ENCODE data around the gene TMEM50A. TPM values are rescaled to one million over a fixed set of nuclear protein-coding genes. Genes with fewer than 3 reads are reported as not detected.
A peak's percentile ranks its signal among the peaks of the same experiment; 100 is the strongest.

The TMEM50A gene
- total and polyA plus RNA-seq, 2 donors (not counting 1 experiment from before 2014, with no cell fraction given) = 141 to 186 TPM

GRCh38 chr1:25343872-25344271 lies 5.7 kb downstream of the TMEM50A start:
- Histone ChIP-seq H3K9me3 (ENCODE audit: control insufficient read depth, insufficient read depth, low read depth, low read length) (no peaks in the 10 kb centered on the region), H3K4me2 (ENCODE audit: extremely low read depth, insufficient read depth, low read length) (peak overlapping the region; percentile 19), H2AFZ (ENCODE audit: low read length) (no peak overlapping the region), H3K4me3 (replicated peaks in 1 of 4; ENCODE audit: control extremely low read depth in 1 of 4, insufficient read depth in 1 of 4, low read depth in 3 of 4, low read length in 4 of 4) (no peak overlapping the region), H3K9ac (ENCODE audit: insufficient read depth, low read length) (no peak overlapping the region), H4K20me1 (ENCODE audit: control insufficient read depth, extremely low read depth, insufficient read depth, low read length) (no peaks in the 10 kb centered on the region), H3K79me2 (ENCODE audit: control insufficient read depth, insufficient read depth, low read length) (peaks cover 45% of the 10 kb centered on the region), H3K4me1 (ENCODE audit: control insufficient read depth, extremely low read depth, insufficient read depth, low read length) (peaks cover 5% of the 10 kb centered on the region), H3K27me3 (ENCODE audit: control insufficient read depth, insufficient read depth, low read length) (no peaks in the 10 kb centered on the region), H3K27ac (ENCODE audit: insufficient read depth, low read length) (no peak overlapping the region), H3K36me3 (ENCODE audit: control insufficient read depth, insufficient read depth, low read length) (no peaks in the 10 kb centered on the region)
- DNase-seq (ENCODE audit: low read depth in 2 of 2) = peak; percentile 85 to 93
- TF ChIP-seq EZH2 (IDR thresholded peaks at IDR 0.05; ENCODE audit: low read length, missing control alignments) (no peak), CTCF (conservative IDR thresholded peaks at IDR 0.05 in 1 of 2, IDR thresholded peaks at IDR 0.05 in 1 of 2; ENCODE audit: low read depth in 1 of 2, low read length in 2 of 2) (no peak)

GRCh38 chr1:25347556-25347955 lies 9.4 kb downstream of the TMEM50A start:
- no peak overlapping the region for H2AFZ ChIP-seq (ENCODE audit: low read length)
- H3K9ac ChIP-seq (ENCODE audit: insufficient read depth, low read length) = no peak overlapping the region
- TF ChIP-seq EZH2 (IDR thresholded peaks at IDR 0.05; ENCODE audit: low read length, missing control alignments) = no peak
- TF ChIP-seq CTCF (conservative IDR thresholded peaks at IDR 0.05 in 1 of 2, IDR thresholded peaks at IDR 0.05 in 1 of 2; ENCODE audit: low read depth in 1 of 2, low read length in 2 of 2) = no peak
- no peaks in the 10 kb centered on the region for H3K36me3 ChIP-seq (ENCODE audit: control insufficient read depth, insufficient read depth, low read length)
- no peaks in the 10 kb centered on the region for H3K9me3 ChIP-seq (ENCODE audit: control insufficient read depth, insufficient read depth, low read depth, low read length)
- DNase-seq (ENCODE audit: low read depth in 2 of 2) = peak in 1 of 2 donors; percentile 29
- no peak overlapping the region for H3K4me2 ChIP-seq (ENCODE audit: extremely low read depth, insufficient read depth, low read length)
- no peak overlapping the region for H3K4me3 ChIP-seq (replicated peaks in 1 of 4; ENCODE audit: control extremely low read depth in 1 of 4, insufficient read depth in 1 of 4, low read depth in 3 of 4, low read length in 4 of 4)
- H3K79me2 ChIP-seq (ENCODE audit: control insufficient read depth, insufficient read depth, low read length) = peaks cover 9% of the 10 kb centered on the region
- H3K27me3 ChIP-seq (ENCODE audit: control insufficient read depth, insufficient read depth, low read length) = no peaks in the 10 kb centered on the region
- H3K4me1 ChIP-seq (ENCODE audit: control insufficient read depth, extremely low read depth, insufficient read depth, low read length) = peaks cover 5% of the 10 kb centered on the region
- H4K20me1 ChIP-seq (ENCODE audit: control insufficient read depth, extremely low read depth, insufficient read depth, low read length) = no peaks in the 10 kb centered on the region
- no peak overlapping the region for H3K27ac ChIP-seq (ENCODE audit: insufficient read depth, low read length)

GRCh38 chr1:25349606-25350005 lies 11.5 kb downstream of the TMEM50A start:
- no peak overlapping the region for H3K4me3 ChIP-seq (replicated peaks in 1 of 4; ENCODE audit: control extremely low read depth in 1 of 4, insufficient read depth in 1 of 4, low read depth in 3 of 4, low read length in 4 of 4)
- no peaks in the 10 kb centered on the region for H3K36me3 ChIP-seq (ENCODE audit: control insufficient read depth, insufficient read depth, low read length)
- TF ChIP-seq EZH2 (IDR thresholded peaks at IDR 0.05; ENCODE audit: low read length, missing control alignments) = no peak
- no peak for TF ChIP-seq CTCF (conservative IDR thresholded peaks at IDR 0.05 in 1 of 2, IDR thresholded peaks at IDR 0.05 in 1 of 2; ENCODE audit: low read depth in 1 of 2, low read length in 2 of 2)
- no peaks in the 10 kb centered on the region for H3K27me3 ChIP-seq (ENCODE audit: control insufficient read depth, insufficient read depth, low read length)
- H3K4me2 ChIP-seq (ENCODE audit: extremely low read depth, insufficient read depth, low read length) = no peak overlapping the region
- no peak overlapping the region for H3K27ac ChIP-seq (ENCODE audit: insufficient read depth, low read length)
- H3K4me1 ChIP-seq (ENCODE audit: control insufficient read depth, extremely low read depth, insufficient read depth, low read length) = no peaks in the 10 kb centered on the region
- no peak overlapping the region for H2AFZ ChIP-seq (ENCODE audit: low read length)
- H3K9me3 ChIP-seq (ENCODE audit: control insufficient read depth, insufficient read depth, low read depth, low read length) = no peaks in the 10 kb centered on the region
- H4K20me1 ChIP-seq (ENCODE audit: control insufficient read depth, extremely low read depth, insufficient read depth, low read length) = no peaks in the 10 kb centered on the region
- H3K9ac ChIP-seq (ENCODE audit: insufficient read depth, low read length) = no peak overlapping the region
- peaks cover 2% of the 10 kb centered on the region for H3K79me2 ChIP-seq (ENCODE audit: control insufficient read depth, insufficient read depth, low read length)
- DNase-seq (ENCODE audit: low read depth in 2 of 2) = no peak

Data from fibroblast of lung (primary cell).